Gastrocnemius medialis (tissue), 4 donors: Measurements from ENCODE around the gene NTM.

Source experiments
- POLR2A ChIP-seq, 2 donors: fragments of 450-650 bp; IDR thresholded peaks; one replicate each; pipeline ENCODE4 v1.6.1; 2017; ENCODE audit warnings: antibody characterized with exemption in 2 of 2, mild to moderate bottlenecking in 2 of 2, moderate library complexity in 2 of 2
- TF ChIP-seq, protein P1 (sequence below), 5 experiments: fragments of 450-650 bp in 3 of 5; fragments of 200-600 bp in 2 of 5; sonication (generic) in 2 of 5; IDR thresholded peaks in 4 of 5; conservative IDR thresholded peaks in 1 of 5; 1 replicate in 4 of 5; 2 replicates in 1 of 5; pipeline ENCODE4 v1.5.1; 2016 to 2019; ENCODE audit warnings: antibody characterized with exemption in 5 of 5, mild to moderate bottlenecking in 3 of 5, moderate library complexity in 3 of 5

DNA sequence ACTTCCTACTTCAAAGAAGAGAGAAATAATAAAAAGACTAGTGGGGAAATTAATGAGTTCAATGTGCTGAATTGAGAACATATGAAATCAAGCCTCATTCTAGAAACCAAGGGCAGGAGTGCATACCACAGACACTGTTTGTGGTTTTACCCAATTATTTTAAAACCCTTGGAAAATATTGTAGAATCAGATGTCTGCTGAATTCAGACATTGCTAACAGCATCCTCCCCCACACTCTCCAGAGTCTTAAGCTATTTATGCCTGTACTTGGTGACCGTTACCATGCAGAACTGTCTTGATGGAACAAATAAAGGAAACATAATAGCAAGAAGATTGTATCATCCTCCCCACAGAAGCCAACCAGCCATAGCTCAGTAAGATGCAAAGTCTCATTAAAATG lies 850.1 kb downstream of the NTM start:
- TF ChIP-seq, protein P1, sequence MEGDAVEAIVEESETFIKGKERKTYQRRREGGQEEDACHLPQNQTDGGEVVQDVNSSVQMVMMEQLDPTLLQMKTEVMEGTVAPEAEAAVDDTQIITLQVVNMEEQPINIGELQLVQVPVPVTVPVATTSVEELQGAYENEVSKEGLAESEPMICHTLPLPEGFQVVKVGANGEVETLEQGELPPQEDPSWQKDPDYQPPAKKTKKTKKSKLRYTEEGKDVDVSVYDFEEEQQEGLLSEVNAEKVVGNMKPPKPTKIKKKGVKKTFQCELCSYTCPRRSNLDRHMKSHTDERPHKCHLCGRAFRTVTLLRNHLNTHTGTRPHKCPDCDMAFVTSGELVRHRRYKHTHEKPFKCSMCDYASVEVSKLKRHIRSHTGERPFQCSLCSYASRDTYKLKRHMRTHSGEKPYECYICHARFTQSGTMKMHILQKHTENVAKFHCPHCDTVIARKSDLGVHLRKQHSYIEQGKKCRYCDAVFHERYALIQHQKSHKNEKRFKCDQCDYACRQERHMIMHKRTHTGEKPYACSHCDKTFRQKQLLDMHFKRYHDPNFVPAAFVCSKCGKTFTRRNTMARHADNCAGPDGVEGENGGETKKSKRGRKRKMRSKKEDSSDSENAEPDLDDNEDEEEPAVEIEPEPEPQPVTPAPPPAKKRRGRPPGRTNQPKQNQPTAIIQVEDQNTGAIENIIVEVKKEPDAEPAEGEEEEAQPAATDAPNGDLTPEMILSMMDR (IDR thresholded peaks at IDR 0.05 in 4 of 5, conservative IDR thresholded peaks at IDR 0.05 in 1 of 5): no peak
- no peak for TF ChIP-seq POLR2A (IDR thresholded peaks at IDR 0.05)
